SK-N-SH (cell line): ENCODE results near the gene MAP3K12. TPM values are rescaled to one million over a fixed set of nuclear protein-coding genes. Genes with fewer than 3 reads are reported as not detected.

Experiments used
- CTCF ChIA-PET: fragments of 300-600, 350-600 bp; formaldehyde crosslinking; extraction: SDS; loops from one replicate; lab custom pipeline; 2021; lab: Yijun Ruan, JAX
- POLR2A ChIA-PET: fragments of 350-600 bp; sonication (Branson Sonifier 250); formaldehyde crosslinking; extraction: SDS; loops from one replicate; lab custom pipeline; 2020; ENCODE audit warnings: antibody characterized with exemption, inconsistent platforms; lab: Yijun Ruan, JAX
- DNase-seq: peaks from one replicate; pipeline ENCODE4 v3.0.0; 2012
- H2AFZ ChIP-seq: fragments of 200-600 bp; sonication (generic); 2 replicates; pipeline ENCODE4 v1.8.1; 2016; ENCODE audit warnings: antibody characterized with exemption, mild to moderate bottlenecking, low read depth
- H3F3A ChIP-seq: fragments of 200-600 bp; sonication (generic); replicated peaks from 2 replicates; pipeline ENCODE3; 2016; ENCODE audit warnings: antibody characterized with exemption, mild to moderate bottlenecking; ENCODE audit not compliant: insufficient read depth
- H3K27ac ChIP-seq, 2 experiments: fragments of 200-500 bp in 1 of 2; fragments of 200-600 bp in 1 of 2; sonication (Bioruptor generic) in 1 of 2; sonication (generic), shearing (Covaris generic) in 1 of 2; 2 replicates each; pipeline versions ENCODE4 v1.5.1 to v1.6.1; 2014 to 2016; ENCODE audit warnings: low read depth in 2 of 2, inconsistent platforms in 1 of 2, low read length in 1 of 2, mild to moderate bottlenecking in 1 of 2, mixed read lengths in 1 of 2
- H3K27me3 ChIP-seq: fragments of 200-600 bp; sonication (generic), shearing (Covaris generic); 2 replicates; pipeline ENCODE4 v1.6.1; 2016; ENCODE audit warnings: mixed run types; ENCODE audit not compliant: insufficient read depth
- H3K36me3 ChIP-seq, 2 experiments: fragments of 200-500 bp in 1 of 2; fragments of 200-600 bp in 1 of 2; sonication (Bioruptor generic) in 1 of 2; sonication (generic) in 1 of 2; replicated peaks in 1 of 2; 2 replicates each; pipeline versions ENCODE3 to v1.5.1; 2014 to 2016; ENCODE audit warnings: low read length in 1 of 2, mild to moderate bottlenecking in 1 of 2; ENCODE audit not compliant: insufficient read depth in 2 of 2, control insufficient read depth in 1 of 2
- H3K4me1 ChIP-seq, 2 experiments: fragments of 200-500 bp in 1 of 2; fragments of 200-600 bp in 1 of 2; sonication (Bioruptor generic) in 1 of 2; sonication (generic), shearing (Covaris generic) in 1 of 2; 2 replicates each; pipeline versions ENCODE4 v1.5.1 to v1.6.1; 2014 to 2016; ENCODE audit warnings: low read depth in 1 of 2, low read length in 1 of 2, mixed run types in 1 of 2; ENCODE audit not compliant: insufficient read depth in 2 of 2, control insufficient read depth in 1 of 2
- H3K4me2 ChIP-seq: fragments of 200-600 bp; sonication (generic), shearing (Covaris generic); 2 replicates; pipeline ENCODE4 v1.6.1; 2017; ENCODE audit warnings: mixed run types
- H3K4me3 ChIP-seq, 2 experiments: fragments of 200-500 bp in 1 of 2; fragments of 200-600 bp in 1 of 2; sonication (Bioruptor generic) in 1 of 2; sonication (generic), shearing (Covaris generic) in 1 of 2; 2 replicates each; pipeline versions ENCODE4 v1.5.1 to v1.8.1; 2014 to 2016; ENCODE audit warnings: low read depth in 2 of 2, inconsistent platforms in 1 of 2, low read length in 1 of 2, mild to moderate bottlenecking in 1 of 2, mixed read lengths in 1 of 2, moderate library complexity in 1 of 2
- H3K79me2 ChIP-seq: fragments of 200-600 bp; sonication (generic); 2 replicates; pipeline ENCODE4 v1.8.1; 2017; ENCODE audit warnings: mild to moderate bottlenecking; ENCODE audit not compliant: insufficient read depth
- H3K9ac ChIP-seq: fragments of 200-600 bp; sonication (generic); 2 replicates; pipeline ENCODE4 v1.6.1; 2017; ENCODE audit warnings: mixed run types
- H3K9me2 ChIP-seq: fragments of 200-600 bp; sonication (generic); 2 replicates; pipeline ENCODE4 v1.6.1; 2017; ENCODE audit warnings: mixed run types
- H3K9me3 ChIP-seq: fragments of 200-600 bp; sonication (generic); 2 replicates; pipeline ENCODE4 v1.6.1; 2017; ENCODE audit warnings: mixed run types, mild to moderate bottlenecking, moderate library complexity
- H4K20me1 ChIP-seq: fragments of 200-600 bp; sonication (generic); 2 replicates; pipeline ENCODE4 v1.6.1; 2017; ENCODE audit warnings: mild to moderate bottlenecking, mixed run types; ENCODE audit not compliant: insufficient read depth
- ELF1 ChIP-seq: IDR thresholded peaks from 2 replicates; pipeline ENCODE4 v1.4.0; 2012
- EP300 ChIP-seq, 2 experiments: IDR thresholded peaks; 2 replicates each; pipeline versions ENCODE4 v1.4.0 to v1.6.1; 2012; ENCODE audit warnings: borderline replicate concordance in 1 of 2, low read depth in 1 of 2, low read length in 1 of 2
- FOXJ3 ChIP-seq: sonication (generic); formaldehyde crosslinking; IDR thresholded peaks from 2 replicates; pipeline ENCODE4 v1.5.1; 2020; ENCODE audit warnings: mild to moderate bottlenecking, missing genetic modification reagents
- GABPA ChIP-seq: IDR thresholded peaks from 2 replicates; pipeline ENCODE4 v1.4.0; 2012; ENCODE audit warnings: low read depth, mild to moderate bottlenecking
- GATA2 ChIP-seq: sonication (generic); formaldehyde crosslinking; IDR thresholded peaks from 2 replicates; pipeline ENCODE4 v1.5.0; 2020; ENCODE audit warnings: mild to moderate bottlenecking, missing genetic modification reagents
- JUND ChIP-seq: IDR thresholded peaks from 2 replicates; pipeline ENCODE4 v1.4.0; 2012
- MAX ChIP-seq: IDR thresholded peaks from 2 replicates; pipeline ENCODE4 v1.4.0; 2012; ENCODE audit warnings: low read depth
- POLR2AphosphoS5 ChIP-seq: IDR thresholded peaks from 2 replicates; pipeline ENCODE4 v1.6.1; 2012; ENCODE audit warnings: low read depth, low read length
- RXRA ChIP-seq: IDR thresholded peaks from 2 replicates; pipeline ENCODE4 v1.4.0; 2012; ENCODE audit warnings: low read depth, mild to moderate bottlenecking, borderline replicate concordance
- TAF1 ChIP-seq: IDR thresholded peaks from 2 replicates; pipeline ENCODE4 v1.6.1; 2012; ENCODE audit warnings: low read depth, mild to moderate bottlenecking, low read length, moderate library complexity, borderline replicate concordance
- TCF12 ChIP-seq: IDR thresholded peaks from 2 replicates; pipeline ENCODE4 v1.4.0; 2012
- TEAD4 ChIP-seq: IDR thresholded peaks from 2 replicates; pipeline ENCODE4 v1.4.0; 2012; ENCODE audit warnings: mild to moderate bottlenecking, borderline replicate concordance; ENCODE audit not compliant: insufficient read depth
- ZBTB33 ChIP-seq: IDR thresholded peaks from 2 replicates; pipeline ENCODE4 v1.4.0; 2012; ENCODE audit warnings: low read depth, borderline replicate concordance
- WGBS: methylation state at CpG from one replicate; pipeline ENCODE4 v1.1.6; 2017; ENCODE audit warnings: low lambda C conversion rate; 5-methylcytosine and 5-hydroxymethylcytosine counted together
- polyA plus RNA-seq, 3 experiments: library from polyadenylated mRNA; depleted of rRNA; stranded (reverse); fragments of >200 nt; gene quantifications; 2 replicates each; pipeline ENCODE4 v1.2.3, GENCODE V29; 2012

MAP3K12 gene
- polyA plus RNA-seq, 1 of the 3 experiments (the other 2 are of a cell fraction), result 57.6 TPM

DNA sequence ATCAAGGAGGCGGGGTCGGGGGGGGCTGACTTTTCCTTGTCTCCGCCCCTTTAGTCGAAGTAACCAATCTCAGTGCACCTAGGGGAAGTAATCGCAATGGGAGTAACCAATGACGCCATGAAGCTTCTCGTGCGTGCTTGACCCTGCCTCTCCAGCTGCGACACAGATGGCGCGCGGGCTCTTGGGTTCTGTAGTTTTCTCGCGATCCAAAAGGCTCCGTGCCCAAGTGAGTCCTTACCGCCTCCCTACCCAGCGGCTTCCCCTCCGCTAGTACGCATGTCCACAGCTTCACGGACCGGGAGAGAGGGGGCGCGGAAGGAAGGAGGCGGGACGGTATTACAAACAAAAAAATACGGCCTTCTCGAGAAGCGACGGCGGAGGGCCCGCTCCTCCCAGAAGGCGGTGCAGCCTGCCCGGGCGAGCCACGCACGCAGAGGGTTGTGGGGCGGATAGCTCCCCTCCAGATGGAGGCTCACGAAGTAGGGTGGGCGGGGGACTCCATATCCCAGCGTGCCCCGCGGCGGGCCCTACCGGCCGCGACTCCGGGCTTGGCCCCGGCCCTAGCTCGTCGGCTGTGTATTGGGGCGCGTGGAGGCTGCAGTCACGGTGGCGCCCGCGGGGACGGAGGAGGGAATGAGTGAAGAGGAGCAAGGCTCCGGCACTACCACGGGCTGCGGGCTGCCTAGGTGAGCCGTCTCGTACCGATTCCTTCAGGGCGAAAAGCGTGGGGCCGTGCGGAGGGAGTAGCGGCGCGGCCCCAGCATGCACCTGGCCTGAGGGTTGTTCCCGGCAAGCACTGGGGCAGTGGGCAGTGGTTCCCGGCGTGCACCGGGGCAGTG lies 1.7 kb upstream of the MAP3K12 start, which contains the start of gene TARBP2 (continued):
- TF ChIP-seq EP300 (IDR thresholded peaks at IDR 0.05; ENCODE audit: borderline replicate concordance in 1 of 2, low read depth in 1 of 2, low read length in 1 of 2), result no peak
- TF ChIP-seq GABPA, result 0 out of 2 replicates have a peak, but pooled peaks have one; percentile 27
- TF ChIP-seq TCF12, result peak; percentile 18; the same call in 1 of the 2 replicates
- no peak for TF ChIP-seq JUND
- TF ChIP-seq TAF1, result peak; percentile 33
- TF ChIP-seq RXRA, result no peak
- TF ChIP-seq POLR2AphosphoS5, result peak; percentile 87
- TF ChIP-seq ELF1, result no peak; the same call in 1 of the 2 replicates
- TF ChIP-seq ZBTB33, result no peak
- no peak; the same call in 1 of the 2 replicates for TF ChIP-seq FOXJ3 (CRISPR knock-in tag)
- TF ChIP-seq GATA2, result no peak
- TF ChIP-seq MAX, result peak; percentile 94

GRCh38 chr12:53500142-53500775 lies 1.0 kb upstream of the MAP3K12 start:
- H3K9me3 ChIP-seq, result no peaks in the 10 kb centered on the region
- H4K20me1 ChIP-seq, result no peaks in the 10 kb centered on the region
- peak overlapping the region; percentile 88 for H3K4me2 ChIP-seq
- WGBS, result 2% methylated on average over 13 of the region's 17 CpGs
- H3K79me2 ChIP-seq, result peaks cover 54% of the 10 kb centered on the region
- POLR2A ChIA-PET, result interaction anchor here (0.6 to 2.8 kb wide), 19 partner anchors 8 to 232 kb away, joined by 3 to 18 read pairs (median 9); partner anchors contain the start of genes AAAS, ATP5MC2, ESPL1 and PRR13
- peak overlapping the region; percentile 69 for H2AFZ ChIP-seq
- no peak for TF ChIP-seq TEAD4
- peak; percentile 80 for TF ChIP-seq POLR2AphosphoS5
- no peak for TF ChIP-seq ZBTB33
- TF ChIP-seq, all 33 proteins: peak for 1
- H3K27ac ChIP-seq, result peak overlapping the region; percentile 88 to 94
- H3K9me2 ChIP-seq, result no peaks in the 10 kb centered on the region
- no peaks in the 10 kb centered on the region for H3K27me3 ChIP-seq
- H3K4me3 ChIP-seq, result peak overlapping the region; percentile 52 to 72
- peaks cover 16% of the 10 kb centered on the region for H3F3A ChIP-seq
- CTCF ChIA-PET, result interaction anchor here (0.6 to 8.2 kb wide), 10 partner anchors 9 to 177 kb away, joined by 3 to 46 read pairs (median 4); partner anchors contain the start of genes AAAS and NPFF
- peaks cover 9 to 24% of the 10 kb centered on the region in 2 experiments for H3K36me3 ChIP-seq
- DNase-seq, result peak; percentile 91
- H3K9ac ChIP-seq, result peak overlapping the region; percentile 72
- peaks cover 30 to 39% of the 10 kb centered on the region in 2 experiments for H3K4me1 ChIP-seq
